ENCODE data around the gene OR51V1. TPM values are rescaled to one million over a fixed set of nuclear protein-coding genes. Genes with fewer than 3 reads are reported as not detected.
"Not testable (repeated sequence)": the region's sequence is repeated elsewhere in the genome, so short reads cannot be mapped to it uniquely, and the experiment has no call there.

OR51V1 gene, protein sequence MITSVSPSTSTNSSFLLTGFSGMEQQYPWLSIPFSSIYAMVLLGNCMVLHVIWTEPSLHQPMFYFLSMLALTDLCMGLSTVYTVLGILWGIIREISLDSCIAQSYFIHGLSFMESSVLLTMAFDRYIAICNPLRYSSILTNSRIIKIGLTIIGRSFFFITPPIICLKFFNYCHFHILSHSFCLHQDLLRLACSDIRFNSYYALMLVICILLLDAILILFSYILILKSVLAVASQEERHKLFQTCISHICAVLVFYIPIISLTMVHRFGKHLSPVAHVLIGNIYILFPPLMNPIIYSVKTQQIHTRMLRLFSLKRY
- not detected for polyA plus RNA-seq (2013, experiment 1 of 2)
- not detected for polyA plus RNA-seq (2013, experiment 2 of 2)

- H3K27me3 ChIP-seq (ENCODE audit: insufficient read depth, low read length), result no peaks in the 10 kb centered on the region
- H3K27ac ChIP-seq (ENCODE audit: low read depth, low read length), result no peak within 1 kb of the TSS
- no peaks in the 10 kb centered on the region for H3K36me3 ChIP-seq (ENCODE audit: insufficient read depth, low read length)
- 88% methylated on average over 1 of the region's 1 CpG for WGBS
- H3K4me3 ChIP-seq (ENCODE audit: low read length), result no peak within 1 kb of the TSS
- H3K9me3 ChIP-seq (ENCODE audit: insufficient read depth, low read depth, low read length), result no peaks in the 10 kb centered on the region
- no peak within 1 kb of the TSS for H3K9ac ChIP-seq (ENCODE audit: low read depth, low read length)
- no peaks in the 10 kb centered on the region; the same call in none of the 2 replicates for H3K4me1 ChIP-seq (ENCODE audit: insufficient read depth, low read length)
Measured at GRCh38 chr11:5200582-5200981, at the start of gene OR51V1. Gene OR51V1, minus strand, starts transcription at chr11:5200682. Its CDS starts 0 bp downstream, at chr11:5200682.

DNA sequence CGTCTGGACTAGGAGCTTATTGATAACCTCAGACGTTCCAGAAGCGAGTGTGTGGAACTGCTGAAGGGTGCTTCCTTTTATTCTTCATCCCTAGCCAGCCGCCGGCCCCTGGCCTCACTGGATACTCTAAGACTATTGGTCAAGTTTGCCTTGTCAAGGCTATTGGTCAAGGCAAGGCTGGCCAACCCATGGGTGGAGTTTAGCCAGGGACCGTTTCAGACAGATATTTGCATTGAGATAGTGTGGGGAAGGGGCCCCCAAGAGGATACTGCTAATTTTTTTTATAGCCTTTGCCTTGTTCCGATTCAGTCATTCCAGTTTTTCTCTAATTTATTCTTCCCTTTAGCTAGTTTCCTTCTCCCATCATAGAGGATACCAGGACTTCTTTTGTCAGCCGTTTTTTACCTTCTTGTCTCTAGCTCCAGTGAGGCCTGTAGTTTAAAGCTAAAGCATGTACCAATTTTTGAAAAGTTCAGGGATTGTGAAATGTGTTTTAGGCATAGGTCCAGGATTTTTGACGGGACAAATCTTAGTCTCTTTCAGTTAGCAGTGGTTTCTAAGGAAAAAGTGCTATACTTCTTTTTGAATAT is 49.4 kb upstream of the OR51V1 start, which contains the start of gene HBG1:
Gene HBG1, minus strand, starts transcription at position 51 of the 590 bp plus-strand sequence. CDS start 53 bp downstream, outside the sequence.
- not testable (repeated sequence) for H3K9me3 ChIP-seq (ENCODE audit: insufficient read depth, low read depth, low read length); H3K4me1 ChIP-seq (ENCODE audit: insufficient read depth, low read length); H3K27me3 ChIP-seq (ENCODE audit: insufficient read depth, low read length); H3K36me3 ChIP-seq (ENCODE audit: insufficient read depth, low read length); H3K27ac ChIP-seq (ENCODE audit: low read depth, low read length); H3K9ac ChIP-seq (ENCODE audit: low read depth, low read length); H3K4me3 ChIP-seq (ENCODE audit: low read length)
- WGBS, result 96% methylated on average over 3 of the region's 9 CpGs

DNA sequence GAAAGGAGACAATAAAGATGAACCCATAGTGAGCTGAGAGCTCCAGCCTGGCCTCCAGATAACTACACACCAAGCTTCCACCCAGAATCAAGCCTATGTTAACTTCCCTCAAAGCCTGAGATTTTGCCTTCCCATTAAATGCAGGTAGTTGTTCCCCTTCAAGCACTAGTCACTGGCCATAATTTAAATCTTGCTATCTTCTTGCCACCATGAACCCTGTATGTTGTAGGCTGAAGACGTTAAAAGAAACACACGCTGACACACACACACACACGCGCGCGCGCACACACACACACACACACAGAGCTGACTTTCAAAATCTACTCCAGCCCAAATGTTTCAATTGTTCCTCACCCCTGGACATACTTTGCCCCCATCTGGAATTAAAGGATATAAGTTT is 48.0 kb upstream of the OR51V1 start:
- H3K36me3 ChIP-seq (ENCODE audit: insufficient read depth, low read length); H3K27ac ChIP-seq (ENCODE audit: low read depth, low read length): not testable (repeated sequence)

GRCh38 chr11:5247472-5248192 is 47.1 kb upstream of the OR51V1 start:
- H3K9me3 ChIP-seq (ENCODE audit: insufficient read depth, low read depth, low read length), result no peaks in the 10 kb centered on the region
- H3K9ac ChIP-seq (ENCODE audit: low read depth, low read length), result no peak overlapping the region
- no peaks in the 10 kb centered on the region for H3K4me1 ChIP-seq (ENCODE audit: insufficient read depth, low read length)
- no peaks in the 10 kb centered on the region for H3K27me3 ChIP-seq (ENCODE audit: insufficient read depth, low read length)
- no peaks in the 10 kb centered on the region for H3K36me3 ChIP-seq (ENCODE audit: insufficient read depth, low read length)
- 91% methylated on average over 3 of the region's 3 CpGs for WGBS
- no peak overlapping the region for H3K27ac ChIP-seq (ENCODE audit: low read depth, low read length)
- H3K4me3 ChIP-seq (ENCODE audit: low read length), result no peak overlapping the region

More for the DNA sequence above, 48.0 kb upstream of the OR51V1 start:
- H3K9ac ChIP-seq (ENCODE audit: low read depth, low read length); H3K4me3 ChIP-seq (ENCODE audit: low read length); H3K9me3 ChIP-seq (ENCODE audit: insufficient read depth, low read depth, low read length); H3K27me3 ChIP-seq (ENCODE audit: insufficient read depth, low read length); H3K4me1 ChIP-seq (ENCODE audit: insufficient read depth, low read length): not testable (repeated sequence)
- 86% methylated on average over 2 of the region's 7 CpGs for WGBS

DNA sequence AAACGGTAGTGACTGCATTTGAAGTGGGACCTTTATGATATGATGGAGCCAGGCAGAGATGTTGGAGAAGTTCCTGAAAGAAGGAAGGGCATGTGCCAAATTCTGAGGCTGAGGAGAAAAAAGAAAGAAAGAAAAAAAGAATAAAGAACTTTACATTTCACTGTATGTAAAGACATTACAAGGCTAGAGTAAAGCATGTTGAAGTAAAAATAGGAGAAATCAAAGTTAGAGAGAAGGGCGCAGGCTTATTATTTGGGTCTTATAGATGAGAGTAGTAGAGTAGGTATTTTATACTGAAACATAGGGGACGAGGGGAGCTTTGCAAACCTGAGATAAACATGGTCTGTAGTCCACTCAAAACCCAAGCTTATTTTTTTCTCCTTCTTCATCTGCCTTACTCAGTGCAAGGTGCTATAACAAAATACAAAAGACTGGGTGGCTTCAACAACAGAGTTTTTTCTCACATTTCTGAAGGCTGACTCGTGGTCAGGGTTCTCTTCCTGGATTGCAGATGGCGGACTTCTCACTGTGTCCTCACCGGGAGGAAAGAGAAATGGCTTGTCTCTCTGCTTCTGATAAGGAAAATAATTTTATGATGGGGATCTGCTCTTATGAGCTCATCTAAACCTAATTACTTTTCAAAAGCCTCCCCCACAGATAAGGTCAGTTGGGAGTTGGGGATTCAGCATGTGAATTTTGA is 46.4 kb upstream of the OR51V1 start:
- H3K36me3 ChIP-seq (ENCODE audit: insufficient read depth, low read length), result no peaks in the 10 kb centered on the region
- no peaks in the 10 kb centered on the region for H3K27me3 ChIP-seq (ENCODE audit: insufficient read depth, low read length)
- H3K4me3 ChIP-seq (ENCODE audit: low read length), result no peak overlapping the region
- no peaks in the 10 kb centered on the region for H3K9me3 ChIP-seq (ENCODE audit: insufficient read depth, low read depth, low read length)
- H3K9ac ChIP-seq (ENCODE audit: low read depth, low read length), result no peak overlapping the region
- WGBS, result 95% methylated on average over 6 of the region's 6 CpGs
- no peaks in the 10 kb centered on the region for H3K4me1 ChIP-seq (ENCODE audit: insufficient read depth, low read length)
- no peak overlapping the region for H3K27ac ChIP-seq (ENCODE audit: low read depth, low read length)

GRCh38 chr11:5245155-5245554 is 44.7 kb upstream of the OR51V1 start:
- 93% methylated on average over 2 of the region's 2 CpGs for WGBS

GRCh38 chr11:5243816-5244180 is 43.3 kb upstream of the OR51V1 start:
- WGBS, result 94% methylated on average over 4 of the region's 4 CpGs
- Histone ChIP-seq H3K4me1 (ENCODE audit: insufficient read depth, low read length) (no peaks in the 10 kb centered on the region), H3K9ac (ENCODE audit: low read depth, low read length) (no peak overlapping the region), H3K27ac (ENCODE audit: low read depth, low read length) (no peak overlapping the region), H3K4me3 (ENCODE audit: low read length) (no peak overlapping the region), H3K36me3 (ENCODE audit: insufficient read depth, low read length) (no peaks in the 10 kb centered on the region), H3K27me3 (ENCODE audit: insufficient read depth, low read length) (no peaks in the 10 kb centered on the region), H3K9me3 (ENCODE audit: insufficient read depth, low read depth, low read length) (no peaks in the 10 kb centered on the region)

More at GRCh38 chr11:5245155-5245554, 44.7 kb upstream of the OR51V1 start:
- no peaks in the 10 kb centered on the region for H3K36me3 ChIP-seq (ENCODE audit: insufficient read depth, low read length)
- H3K9ac ChIP-seq (ENCODE audit: low read depth, low read length), result no peak overlapping the region
- no peaks in the 10 kb centered on the region for H3K4me1 ChIP-seq (ENCODE audit: insufficient read depth, low read length)
- H3K27me3 ChIP-seq (ENCODE audit: insufficient read depth, low read length), result no peaks in the 10 kb centered on the region
- no peak overlapping the region for H3K4me3 ChIP-seq (ENCODE audit: low read length)
- H3K9me3 ChIP-seq (ENCODE audit: insufficient read depth, low read depth, low read length), result no peaks in the 10 kb centered on the region
- no peak overlapping the region for H3K27ac ChIP-seq (ENCODE audit: low read depth, low read length)

DNA sequence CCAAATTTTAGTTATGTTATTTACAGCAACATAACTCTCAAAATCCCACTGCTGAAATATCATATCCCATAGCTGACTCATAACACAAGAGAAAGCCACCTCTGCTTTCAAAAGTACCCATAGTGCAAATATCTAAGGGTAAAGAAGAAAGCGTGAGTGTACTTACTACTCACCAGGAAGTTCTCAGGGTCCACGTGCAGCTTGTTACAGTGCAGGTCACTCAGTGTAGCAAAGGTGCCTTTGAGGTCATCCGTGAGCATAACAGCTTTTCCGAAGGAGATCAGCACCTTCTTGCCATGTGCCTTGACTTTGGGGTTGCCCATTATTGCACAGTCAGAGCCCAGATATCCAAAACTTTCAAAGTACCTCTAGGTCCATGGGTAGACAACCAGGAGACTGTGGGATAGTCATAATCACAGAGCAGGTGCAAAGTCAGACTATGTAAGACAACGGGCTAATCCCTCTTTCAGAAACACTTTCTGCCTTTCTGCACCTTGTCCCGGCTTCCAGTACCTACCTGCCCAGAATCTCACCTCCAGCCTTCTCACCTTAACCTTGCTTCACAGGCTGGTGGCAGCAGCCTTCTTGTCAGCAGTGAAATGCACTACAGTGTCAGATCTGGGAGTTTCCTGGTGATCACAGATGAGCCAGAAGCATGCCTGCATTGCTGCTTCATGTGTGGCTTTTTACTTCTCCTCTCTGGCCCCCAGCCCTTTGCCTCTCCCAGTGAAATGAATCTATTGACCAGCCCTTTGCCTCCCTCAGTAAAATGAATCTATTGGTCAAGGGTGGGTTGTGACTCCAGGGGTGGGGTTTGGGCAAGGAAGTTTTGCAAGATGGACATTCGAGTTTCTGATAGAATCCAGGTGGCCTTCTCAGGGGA is 42.7 kb upstream of the OR51V1 start:
- Histone ChIP-seq H3K27me3 (ENCODE audit: insufficient read depth, low read length) (no peaks in the 10 kb centered on the region), H3K4me3 (ENCODE audit: low read length) (no peak overlapping the region), H3K36me3 (ENCODE audit: insufficient read depth, low read length) (no peaks in the 10 kb centered on the region), H3K9ac (ENCODE audit: low read depth, low read length) (no peak overlapping the region), H3K9me3 (ENCODE audit: insufficient read depth, low read depth, low read length) (no peaks in the 10 kb centered on the region), H3K27ac (ENCODE audit: low read depth, low read length) (no peak overlapping the region), H3K4me1 (ENCODE audit: insufficient read depth, low read length) (no peaks in the 10 kb centered on the region)
- WGBS, result 92% methylated on average over 7 of the region's 7 CpGs

DNA sequence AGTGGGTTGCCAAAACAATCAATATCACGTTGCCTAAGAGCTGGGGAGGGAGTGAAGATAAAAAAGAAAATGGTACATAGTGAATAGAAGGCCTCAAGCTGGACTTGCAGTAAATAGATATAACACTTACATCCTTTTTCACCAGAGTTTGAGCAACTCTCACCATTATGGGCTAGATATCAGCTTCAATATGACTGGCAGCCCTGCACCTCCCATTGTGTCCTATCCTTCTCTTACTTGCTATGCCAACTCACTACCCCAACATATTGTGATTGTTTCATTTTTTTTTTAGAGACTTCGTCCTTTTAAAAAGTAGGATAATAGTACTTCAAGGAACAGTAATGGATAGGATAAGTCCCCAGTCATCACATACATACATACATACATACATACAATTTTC is 41.7 kb upstream of the OR51V1 start:
- Histone ChIP-seq H3K9me3 (ENCODE audit: insufficient read depth, low read depth, low read length) (no peaks in the 10 kb centered on the region), H3K36me3 (ENCODE audit: insufficient read depth, low read length) (no peaks in the 10 kb centered on the region), H3K27me3 (ENCODE audit: insufficient read depth, low read length) (no peaks in the 10 kb centered on the region), H3K4me3 (ENCODE audit: low read length) (no peak overlapping the region), H3K9ac (ENCODE audit: low read depth, low read length) (no peak overlapping the region), H3K4me1 (ENCODE audit: insufficient read depth, low read length) (no peaks in the 10 kb centered on the region), H3K27ac (ENCODE audit: low read depth, low read length) (no peak overlapping the region)
- WGBS, result 91% methylated on average over 1 of the region's 2 CpGs

GRCh38 chr11:5241458-5241857 is 41.0 kb upstream of the OR51V1 start:
- no peaks in the 10 kb centered on the region for H3K27me3 ChIP-seq (ENCODE audit: insufficient read depth, low read length)
- H3K9ac ChIP-seq (ENCODE audit: low read depth, low read length), result no peak overlapping the region
- WGBS, result 90% methylated on average over 3 of the region's 3 CpGs
- no peaks in the 10 kb centered on the region for H3K4me1 ChIP-seq (ENCODE audit: insufficient read depth, low read length)
- H3K27ac ChIP-seq (ENCODE audit: low read depth, low read length), result no peak overlapping the region
- no peaks in the 10 kb centered on the region for H3K9me3 ChIP-seq (ENCODE audit: insufficient read depth, low read depth, low read length)
- no peak overlapping the region for H3K4me3 ChIP-seq (ENCODE audit: low read length)
- H3K36me3 ChIP-seq (ENCODE audit: insufficient read depth, low read length), result no peaks in the 10 kb centered on the region
